Measurements from ENCODE around the gene OLIG2. TPM values are rescaled to one million over a fixed set of nuclear protein-coding genes. Genes with fewer than 3 reads are reported as not detected.

Gene OLIG2
- total RNA-seq, 3 donors from 2014 or later (not counting 1 experiment from before 2014, with no cell fraction given) = not detected

DNA sequence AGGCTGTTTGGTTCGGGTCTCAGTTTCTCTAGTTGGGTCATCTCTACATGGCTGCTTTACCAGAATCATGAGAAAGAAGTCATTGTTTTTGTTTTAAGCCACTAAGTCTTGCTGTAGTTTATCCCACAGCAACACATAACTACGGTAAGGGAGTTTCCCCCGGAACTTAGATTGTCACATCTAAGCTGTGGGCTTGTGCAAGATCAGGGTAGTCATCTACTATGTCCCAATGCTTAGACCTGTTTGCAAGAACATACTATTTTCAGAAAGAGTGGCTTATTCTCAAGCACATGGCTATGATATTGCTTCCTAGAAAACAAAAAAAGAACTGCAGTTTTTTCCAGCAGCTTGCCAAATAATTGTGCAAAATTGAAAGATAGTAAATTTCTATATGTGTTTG is 18.0 kb upstream of the OLIG2 start:
- H3K36me3 ChIP-seq (ENCODE audit: control insufficient read depth, insufficient read depth, low read length) = no peaks in the 10 kb centered on the region
- H3K4me3 ChIP-seq (ENCODE audit: low read length) = no peak overlapping the region
- DNase-seq (no peak), ATAC-seq (peak; percentile 44 to 49 (median 45))
- H3K27ac ChIP-seq (ENCODE audit: low read length) = no peak overlapping the region
- no peaks in the 10 kb centered on the region for H3K27me3 ChIP-seq (ENCODE audit: control insufficient read depth, insufficient read depth, low read length)
- peaks cover 4% of the 10 kb centered on the region for H3K4me1 ChIP-seq (ENCODE audit: control insufficient read depth, insufficient read depth, low read length)
- TF ChIP-seq, protein P1, sequence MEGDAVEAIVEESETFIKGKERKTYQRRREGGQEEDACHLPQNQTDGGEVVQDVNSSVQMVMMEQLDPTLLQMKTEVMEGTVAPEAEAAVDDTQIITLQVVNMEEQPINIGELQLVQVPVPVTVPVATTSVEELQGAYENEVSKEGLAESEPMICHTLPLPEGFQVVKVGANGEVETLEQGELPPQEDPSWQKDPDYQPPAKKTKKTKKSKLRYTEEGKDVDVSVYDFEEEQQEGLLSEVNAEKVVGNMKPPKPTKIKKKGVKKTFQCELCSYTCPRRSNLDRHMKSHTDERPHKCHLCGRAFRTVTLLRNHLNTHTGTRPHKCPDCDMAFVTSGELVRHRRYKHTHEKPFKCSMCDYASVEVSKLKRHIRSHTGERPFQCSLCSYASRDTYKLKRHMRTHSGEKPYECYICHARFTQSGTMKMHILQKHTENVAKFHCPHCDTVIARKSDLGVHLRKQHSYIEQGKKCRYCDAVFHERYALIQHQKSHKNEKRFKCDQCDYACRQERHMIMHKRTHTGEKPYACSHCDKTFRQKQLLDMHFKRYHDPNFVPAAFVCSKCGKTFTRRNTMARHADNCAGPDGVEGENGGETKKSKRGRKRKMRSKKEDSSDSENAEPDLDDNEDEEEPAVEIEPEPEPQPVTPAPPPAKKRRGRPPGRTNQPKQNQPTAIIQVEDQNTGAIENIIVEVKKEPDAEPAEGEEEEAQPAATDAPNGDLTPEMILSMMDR (IDR thresholded peaks at IDR 0.05) = no peak
- Mint-ChIP-seq H3K27me3 (ENCODE audit: low read depth in 2 of 2) (peaks cover 36 to 44% of the 10 kb centered on the region in 2 donors), H3K4me1 (no peaks in the 10 kb centered on the region), H3K36me3 (no peaks in the 10 kb centered on the region), H3K4me3 (no peak overlapping the region), H3K9me3 (no peaks in the 10 kb centered on the region), H3K27ac (no peak overlapping the region)
- no peaks in the 10 kb centered on the region for H3K9me3 ChIP-seq (ENCODE audit: control insufficient read depth, insufficient read depth, low read length)
- 90% methylated on average over 3 of the region's 3 CpGs for WGBS (ENCODE audit: insufficient coverage)
- intact Hi-C loops (cut with micrococcal nuclease) = no loop called here

DNA sequence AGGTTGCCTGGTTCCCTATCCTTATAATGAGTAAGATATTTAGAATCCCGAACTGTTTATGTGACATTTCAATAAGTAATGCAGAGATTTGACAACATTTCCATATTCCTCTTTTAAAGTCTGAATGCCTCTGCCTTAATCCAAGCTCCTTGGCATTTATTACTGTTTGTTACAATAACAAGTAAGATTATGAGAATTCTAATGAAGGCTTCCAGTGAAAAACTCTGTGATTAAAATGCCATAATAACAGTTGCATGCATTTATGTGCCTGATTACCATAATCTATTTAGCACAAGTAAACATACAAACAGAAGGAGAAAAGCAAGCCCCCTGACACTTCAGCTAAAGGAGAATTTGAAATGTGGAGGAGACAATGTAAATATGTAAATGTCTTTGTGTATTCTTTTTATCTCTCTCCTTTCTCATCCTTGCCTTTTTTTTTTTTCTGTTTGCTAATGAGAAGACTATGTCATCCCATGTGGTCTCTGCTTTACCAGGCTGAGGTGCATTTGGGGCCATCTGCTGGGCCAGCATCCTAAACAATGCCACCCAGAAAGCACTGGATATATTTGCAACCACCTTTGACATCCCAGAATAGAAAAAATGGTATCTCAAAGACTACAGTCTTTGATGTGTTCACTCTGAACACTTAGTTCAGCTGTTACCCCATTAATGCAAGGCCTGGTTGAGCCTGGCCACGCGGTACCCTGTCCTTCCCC is 17.2 kb upstream of the OLIG2 start:
- intact Hi-C loops (cut with micrococcal nuclease) = no loop called here
- Histone ChIP-seq H3K36me3 (ENCODE audit: control insufficient read depth, insufficient read depth, low read length) (no peaks in the 10 kb centered on the region), H3K27ac (ENCODE audit: low read length) (no peak overlapping the region), H3K9me3 (ENCODE audit: control insufficient read depth, insufficient read depth, low read length) (no peaks in the 10 kb centered on the region), H3K4me1 (ENCODE audit: control insufficient read depth, insufficient read depth, low read length) (peaks cover 4% of the 10 kb centered on the region), H3K27me3 (ENCODE audit: control insufficient read depth, insufficient read depth, low read length) (no peaks in the 10 kb centered on the region), H3K4me3 (ENCODE audit: low read length) (no peak overlapping the region)
- Mint-ChIP-seq H3K27ac (no peak overlapping the region), H3K4me3 (no peak overlapping the region), H3K36me3 (no peaks in the 10 kb centered on the region), H3K4me1 (no peaks in the 10 kb centered on the region), H3K9me3 (no peaks in the 10 kb centered on the region), H3K27me3 (ENCODE audit: low read depth in 2 of 2) (peaks cover 40 to 51% of the 10 kb centered on the region in 2 donors)
- TF ChIP-seq, protein P1 (IDR thresholded peaks at IDR 0.05) = no peak
- WGBS (ENCODE audit: insufficient coverage) = 84% methylated on average over 2 of the region's 3 CpGs
- no peak for ATAC-seq
- DNase-seq = no peak

DNA sequence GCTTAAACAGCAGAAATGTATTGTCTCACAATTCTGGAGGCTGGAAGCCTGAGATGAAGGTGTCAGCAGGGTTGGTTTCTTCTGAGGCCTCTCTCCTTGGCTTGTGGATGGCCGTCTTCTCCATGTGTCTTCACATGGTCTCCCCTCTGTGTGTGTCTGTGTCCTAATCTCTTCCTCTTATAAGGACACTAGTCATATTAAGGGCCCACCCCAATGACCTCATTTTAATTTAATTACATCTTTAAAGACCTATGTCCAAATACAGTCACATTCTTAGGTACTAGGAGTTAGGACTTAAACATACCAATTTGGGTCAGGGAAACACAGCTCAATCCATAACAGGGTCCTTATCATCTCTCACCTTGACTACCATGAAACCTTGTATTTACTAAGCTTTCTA is 14.8 kb upstream of the OLIG2 start:
- Histone ChIP-seq H3K4me1 (ENCODE audit: control insufficient read depth, insufficient read depth, low read length) (peaks cover 4% of the 10 kb centered on the region), H3K4me3 (ENCODE audit: low read length) (no peak overlapping the region), H3K9me3 (ENCODE audit: control insufficient read depth, insufficient read depth, low read length) (no peaks in the 10 kb centered on the region), H3K36me3 (ENCODE audit: control insufficient read depth, insufficient read depth, low read length) (no peaks in the 10 kb centered on the region), H3K27me3 (ENCODE audit: control insufficient read depth, insufficient read depth, low read length) (no peaks in the 10 kb centered on the region), H3K27ac (ENCODE audit: low read length) (no peak overlapping the region)
- DNase-seq (no peak), ATAC-seq (no peak)
- Mint-ChIP-seq H3K4me3 (no peak overlapping the region), H3K36me3 (no peaks in the 10 kb centered on the region), H3K27me3 (ENCODE audit: low read depth in 2 of 2) (peaks cover 53 to 73% of the 10 kb centered on the region in 2 donors), H3K9me3 (no peaks in the 10 kb centered on the region), H3K4me1 (peaks cover 5 to 11% of the 10 kb centered on the region in 2 donors), H3K27ac (peak overlapping the region in 1 of 2 donors; percentile 7)
- intact Hi-C loops (cut with micrococcal nuclease) = no loop called here
- TF ChIP-seq, protein P1 (IDR thresholded peaks at IDR 0.05) = no peak
- WGBS (ENCODE audit: insufficient coverage) = 93% methylated on average over 1 of the region's 1 CpG

DNA sequence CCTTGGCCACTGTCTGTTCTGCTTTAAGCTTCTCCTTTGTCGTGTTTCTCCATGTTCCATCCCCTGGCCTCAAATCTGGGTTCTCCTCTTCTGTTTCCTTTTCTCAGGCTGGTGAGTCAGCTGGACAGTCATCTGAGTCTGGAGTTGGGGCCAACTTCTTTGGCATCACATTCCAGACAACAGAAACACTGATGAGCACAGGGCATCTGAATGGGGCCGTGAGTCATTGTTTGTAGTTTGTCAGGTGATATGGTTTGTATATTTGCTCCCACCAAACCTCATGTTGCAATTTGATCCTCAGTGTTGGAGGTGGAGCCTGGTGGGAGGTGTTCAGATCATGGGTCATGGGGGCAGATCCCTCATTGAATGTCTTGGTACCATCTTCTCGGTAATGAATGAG is 14.3 kb upstream of the OLIG2 start:
- no peak overlapping the region for H3K4me3 Mint-ChIP-seq
- Histone ChIP-seq H3K36me3 (ENCODE audit: control insufficient read depth, insufficient read depth, low read length) (no peaks in the 10 kb centered on the region), H3K9me3 (ENCODE audit: control insufficient read depth, insufficient read depth, low read length) (no peaks in the 10 kb centered on the region), H3K27me3 (ENCODE audit: control insufficient read depth, insufficient read depth, low read length) (no peaks in the 10 kb centered on the region), H3K27ac (ENCODE audit: low read length) (no peak overlapping the region), H3K4me3 (ENCODE audit: low read length) (no peak overlapping the region), H3K4me1 (ENCODE audit: control insufficient read depth, insufficient read depth, low read length) (peaks cover 4% of the 10 kb centered on the region)
- H3K4me1 Mint-ChIP-seq = peaks cover 5 to 11% of the 10 kb centered on the region in 2 donors
- H3K9me3 Mint-ChIP-seq = no peaks in the 10 kb centered on the region
- intact Hi-C loops (cut with micrococcal nuclease) = no loop called here
- 79% methylated on average over 3 of the region's 3 CpGs for WGBS (ENCODE audit: insufficient coverage)
- H3K36me3 Mint-ChIP-seq = no peaks in the 10 kb centered on the region
- ATAC-seq (peak in 2 of 3 donors; percentile 21 to 32), DNase-seq (no peak)
- TF ChIP-seq, protein P1 (IDR thresholded peaks at IDR 0.05) = no peak
- peak overlapping the region in 1 of 2 donors; percentile 7 for H3K27ac Mint-ChIP-seq
- peaks cover 56 to 78% of the 10 kb centered on the region in 2 donors for H3K27me3 Mint-ChIP-seq (ENCODE audit: low read depth in 2 of 2)

Measured in natural killer cell (primary cell).